Measurements from ENCODE around the gene CHST11. TPM values are rescaled to one million over a fixed set of nuclear protein-coding genes. Genes with fewer than 3 reads are reported as not detected.

Gene CHST11
- total and polyA plus RNA-seq, 4 donors = 15.0 to 25.5 (median 18.8) TPM

DNA sequence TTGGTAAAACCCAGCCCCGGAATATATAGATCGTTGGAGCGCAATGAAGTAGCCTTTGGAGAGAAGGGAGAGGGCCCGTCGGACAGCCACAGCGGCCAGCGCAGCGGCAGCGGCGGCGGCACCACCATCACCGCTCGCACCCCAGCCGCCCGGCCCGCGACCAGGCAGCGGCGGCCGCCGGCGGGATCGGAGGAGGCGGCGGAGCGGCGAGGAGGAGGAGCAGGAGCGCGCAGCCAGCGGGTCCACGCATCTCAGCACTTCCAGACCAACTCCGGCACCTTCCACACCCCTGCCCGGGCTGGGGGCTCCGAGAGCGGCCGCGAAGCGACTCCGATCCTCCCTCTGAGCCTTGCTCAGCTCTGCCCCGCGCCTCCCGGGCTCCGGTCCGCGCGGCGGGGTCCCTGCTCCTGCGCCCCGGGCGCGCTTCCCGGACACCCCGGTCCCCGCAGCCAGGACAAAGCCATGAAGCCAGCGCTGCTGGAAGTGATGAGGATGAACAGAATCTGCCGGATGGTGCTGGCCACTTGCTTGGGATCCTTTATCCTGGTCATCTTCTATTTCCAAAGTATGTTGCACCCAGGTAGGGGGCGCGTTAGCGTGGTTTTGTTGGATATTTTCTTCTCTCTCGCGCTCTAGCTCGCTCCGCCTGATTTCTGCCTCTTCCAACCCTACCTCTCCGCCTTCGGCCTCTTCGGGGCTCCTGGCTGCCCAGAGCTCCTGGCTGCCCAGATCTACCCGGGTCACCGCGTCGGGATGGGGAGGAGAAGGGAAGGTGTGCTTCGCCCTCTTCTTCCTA, 400 bp downstream of the CHST11 start:
- Histone ChIP-seq H3K27ac (ENCODE audit: low read depth, low read length) (peak overlapping the region; percentile 89), H3K27me3 (ENCODE audit: control insufficient read depth, insufficient read depth, low read length) (peaks cover 9% of the 10 kb centered on the region), H3K4me1 (ENCODE audit: control insufficient read depth, insufficient read depth, low read length) (peaks cover 30% of the 10 kb centered on the region), H3K9me3 (ENCODE audit: control insufficient read depth, insufficient read depth, low read length) (no peaks in the 10 kb centered on the region), H3K36me3 (ENCODE audit: control insufficient read depth, insufficient read depth, low read length) (no peaks in the 10 kb centered on the region), H3K4me3 (ENCODE audit: low read depth, low read length) (peak overlapping the region; percentile 90)
- DNase-seq (ENCODE audit: low read depth in 4 of 6, low spot score in 6 of 6) = peak; percentile 67 to 95 (median 81)
- under 1% methylated on average over 62 of the region's 71 CpGs for WGBS (ENCODE audit: insufficient coverage)

- H3K4me1 ChIP-seq (ENCODE audit: control insufficient read depth, insufficient read depth, low read length) = peaks cover 30% of the 10 kb centered on the region
- DNase-seq (ENCODE audit: low read depth in 4 of 6, low spot score in 6 of 6) = no peak
- no peaks in the 10 kb centered on the region for H3K36me3 ChIP-seq (ENCODE audit: control insufficient read depth, insufficient read depth, low read length)
- peaks cover 9% of the 10 kb centered on the region for H3K27me3 ChIP-seq (ENCODE audit: control insufficient read depth, insufficient read depth, low read length)
- H3K4me3 ChIP-seq (ENCODE audit: low read depth, low read length) = peak overlapping the region; percentile 90
- H3K9me3 ChIP-seq (ENCODE audit: control insufficient read depth, insufficient read depth, low read length) = no peaks in the 10 kb centered on the region
- WGBS (ENCODE audit: insufficient coverage) = under 1% methylated on average over 65 of the region's 71 CpGs
- peak overlapping the region; percentile 89 for H3K27ac ChIP-seq (ENCODE audit: low read depth, low read length)
These were observed 1.3 kb downstream of the CHST11 start for GRCh38 chr12:104457746-104458693.

DNA sequence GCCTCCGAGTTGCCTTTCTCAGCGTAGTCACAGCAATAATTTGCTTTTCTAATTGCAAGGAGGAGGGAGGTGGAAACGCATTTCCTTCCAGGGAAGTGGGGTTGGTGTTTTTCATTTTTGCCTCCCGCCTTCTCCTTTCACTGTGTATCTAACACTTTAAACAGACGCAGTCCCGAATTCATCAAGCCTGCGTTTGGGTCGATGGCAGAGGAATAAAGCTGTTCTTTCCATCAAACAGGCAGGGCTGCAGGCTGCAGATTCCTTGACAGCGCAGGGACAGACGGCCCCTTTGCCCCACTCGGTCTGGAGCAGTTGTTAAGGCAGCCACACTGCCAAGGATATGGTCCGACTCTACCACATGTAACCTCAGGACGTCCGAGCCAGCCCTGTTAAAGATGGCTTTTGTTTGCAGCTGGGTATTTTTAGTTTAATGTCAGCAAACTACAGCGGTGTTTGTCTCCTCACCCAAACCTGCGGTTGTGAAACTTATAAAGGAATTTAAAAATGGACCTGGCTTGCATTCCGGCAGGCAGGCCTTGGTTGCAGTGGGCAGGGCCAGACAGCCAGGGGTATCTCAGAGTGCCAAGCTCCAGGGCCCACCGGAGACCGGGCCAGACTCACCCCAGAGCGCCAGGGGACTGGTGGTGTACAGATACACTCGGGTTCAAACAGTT, 2.1 kb downstream of the CHST11 start:
- peak in 3 of 6 donors; percentile 43 to 67 (median 60) for DNase-seq (ENCODE audit: low read depth in 4 of 6, low spot score in 6 of 6)
- Histone ChIP-seq H3K4me1 (ENCODE audit: control insufficient read depth, insufficient read depth, low read length) (peaks cover 30% of the 10 kb centered on the region), H3K27ac (ENCODE audit: low read depth, low read length) (peak overlapping the region; percentile 89), H3K27me3 (ENCODE audit: control insufficient read depth, insufficient read depth, low read length) (peaks cover 9% of the 10 kb centered on the region), H3K36me3 (ENCODE audit: control insufficient read depth, insufficient read depth, low read length) (no peaks in the 10 kb centered on the region), H3K9me3 (ENCODE audit: control insufficient read depth, insufficient read depth, low read length) (no peaks in the 10 kb centered on the region), H3K4me3 (ENCODE audit: low read depth, low read length) (peak overlapping the region; percentile 90)
- 9% methylated on average over 15 of the region's 21 CpGs for WGBS (ENCODE audit: insufficient coverage)

GRCh38 chr12:104459368-104459909, 2.7 kb downstream of the CHST11 start:
- 31% methylated on average over 5 of the region's 7 CpGs for WGBS (ENCODE audit: insufficient coverage)
- no peak for DNase-seq (ENCODE audit: low read depth in 4 of 6, low spot score in 6 of 6)
- Histone ChIP-seq H3K4me3 (ENCODE audit: low read depth, low read length) (peak overlapping the region; percentile 90), H3K36me3 (ENCODE audit: control insufficient read depth, insufficient read depth, low read length) (no peaks in the 10 kb centered on the region), H3K27me3 (ENCODE audit: control insufficient read depth, insufficient read depth, low read length) (peaks cover 9% of the 10 kb centered on the region), H3K9me3 (ENCODE audit: control insufficient read depth, insufficient read depth, low read length) (no peaks in the 10 kb centered on the region), H3K4me1 (ENCODE audit: control insufficient read depth, insufficient read depth, low read length) (peaks cover 30% of the 10 kb centered on the region), H3K27ac (ENCODE audit: low read depth, low read length) (peak overlapping the region; percentile 89)

- Histone ChIP-seq H3K4me1 (ENCODE audit: control insufficient read depth, insufficient read depth, low read length) (peaks cover 30% of the 10 kb centered on the region), H3K27me3 (ENCODE audit: control insufficient read depth, insufficient read depth, low read length) (peaks cover 9% of the 10 kb centered on the region), H3K27ac (ENCODE audit: low read depth, low read length) (no peak overlapping the region), H3K9me3 (ENCODE audit: control insufficient read depth, insufficient read depth, low read length) (no peaks in the 10 kb centered on the region), H3K36me3 (ENCODE audit: control insufficient read depth, insufficient read depth, low read length) (no peaks in the 10 kb centered on the region), H3K4me3 (ENCODE audit: low read depth, low read length) (no peak overlapping the region)
- 85% methylated on average over 3 of the region's 10 CpGs for WGBS (ENCODE audit: insufficient coverage)
- no peak for DNase-seq (ENCODE audit: low read depth in 4 of 6, low spot score in 6 of 6)
These were observed 3.4 kb downstream of the CHST11 start for GRCh38 chr12:104460041-104460719.

GRCh38 chr12:104460973-104461698, 4.4 kb downstream of the CHST11 start:
- Histone ChIP-seq H3K36me3 (ENCODE audit: control insufficient read depth, insufficient read depth, low read length) (no peaks in the 10 kb centered on the region), H3K4me3 (ENCODE audit: low read depth, low read length) (no peak overlapping the region), H3K4me1 (ENCODE audit: control insufficient read depth, insufficient read depth, low read length) (peaks cover 27% of the 10 kb centered on the region), H3K9me3 (ENCODE audit: control insufficient read depth, insufficient read depth, low read length) (no peaks in the 10 kb centered on the region), H3K27me3 (ENCODE audit: control insufficient read depth, insufficient read depth, low read length) (peaks cover 7% of the 10 kb centered on the region), H3K27ac (ENCODE audit: low read depth, low read length) (no peak overlapping the region)
- WGBS (ENCODE audit: insufficient coverage) = 66% methylated on average over 3 of the region's 5 CpGs
- no peak for DNase-seq (ENCODE audit: low read depth in 4 of 6, low spot score in 6 of 6)

DNA sequence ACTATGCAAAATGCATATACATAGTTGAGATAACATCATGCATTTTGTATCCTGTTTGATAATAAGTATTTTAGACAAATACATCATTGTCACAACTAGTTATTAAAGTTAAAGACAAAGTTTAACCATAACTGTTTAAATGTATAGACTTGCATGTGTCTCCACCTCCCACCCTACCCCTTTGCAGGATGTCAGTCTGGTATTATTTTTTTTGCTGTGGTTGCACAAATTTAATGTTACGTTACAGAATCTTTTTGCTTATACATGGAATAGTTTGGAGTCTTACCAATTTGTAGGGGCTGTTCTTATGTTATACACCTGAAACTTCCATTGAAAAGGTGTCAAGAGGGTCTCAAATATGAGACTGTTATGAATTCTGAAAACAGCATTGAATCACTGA, 5.6 kb downstream of the CHST11 start:
- WGBS (ENCODE audit: insufficient coverage) = no CpG with 5 or more reads among the region's 1 CpG
- Histone ChIP-seq H3K27me3 (ENCODE audit: control insufficient read depth, insufficient read depth, low read length) (peaks cover 6% of the 10 kb centered on the region), H3K4me3 (ENCODE audit: low read depth, low read length) (no peak overlapping the region), H3K27ac (ENCODE audit: low read depth, low read length) (no peak overlapping the region), H3K9me3 (ENCODE audit: control insufficient read depth, insufficient read depth, low read length) (no peaks in the 10 kb centered on the region), H3K4me1 (ENCODE audit: control insufficient read depth, insufficient read depth, low read length) (peaks cover 24% of the 10 kb centered on the region), H3K36me3 (ENCODE audit: control insufficient read depth, insufficient read depth, low read length) (no peaks in the 10 kb centered on the region)
- no peak for DNase-seq (ENCODE audit: low read depth in 4 of 6, low spot score in 6 of 6)

GRCh38 chr12:104462931-104463339, 6.2 kb downstream of the CHST11 start:
- no peaks in the 10 kb centered on the region for H3K9me3 ChIP-seq (ENCODE audit: control insufficient read depth, insufficient read depth, low read length)
- H3K27me3 ChIP-seq (ENCODE audit: control insufficient read depth, insufficient read depth, low read length) = peaks cover 3% of the 10 kb centered on the region
- H3K27ac ChIP-seq (ENCODE audit: low read depth, low read length) = no peak overlapping the region
- DNase-seq (ENCODE audit: low read depth in 4 of 6, low spot score in 6 of 6) = no peak
- H3K4me3 ChIP-seq (ENCODE audit: low read depth, low read length) = no peak overlapping the region
- WGBS (ENCODE audit: insufficient coverage) = no CpG with 5 or more reads among the region's 1 CpG
- H3K4me1 ChIP-seq (ENCODE audit: control insufficient read depth, insufficient read depth, low read length) = peaks cover 19% of the 10 kb centered on the region
- H3K36me3 ChIP-seq (ENCODE audit: control insufficient read depth, insufficient read depth, low read length) = no peaks in the 10 kb centered on the region

Measured in spinal cord (tissue), 10 donors.